EH (cell line): Measurements from ENCODE around the gene HSDL2.
"Not testable (repeated sequence)": the region's sequence is repeated elsewhere in the genome, so short reads cannot be mapped to it uniquely, and the experiment has no call there.

Source experiments
- DNase-seq: peaks from one replicate; pipeline ENCODE4 v3.0.0-alpha.2; 2015; ENCODE audit warnings: low read depth

Gene HSDL2

GRCh38 chr9:112396872-112397271 is 17.0 kb downstream of the HSDL2 start:
- DNase-seq, result no peak

- no peak for DNase-seq
Measured at GRCh38 chr9:112401175-112401815, 21.4 kb downstream of the HSDL2 start.

GRCh38 chr9:112403614-112404201 is 23.8 kb downstream of the HSDL2 start:
- no peak for DNase-seq

GRCh38 chr9:112404508-112404932 is 24.6 kb downstream of the HSDL2 start:
- peak; percentile 48 for DNase-seq

- no peak for DNase-seq
Measured at GRCh38 chr9:112408275-112408674, 28.4 kb downstream of the HSDL2 start.

GRCh38 chr9:112408819-112409218 is 28.9 kb downstream of the HSDL2 start:
- DNase-seq, result no peak

GRCh38 chr9:112409758-112410157 is 29.9 kb downstream of the HSDL2 start:
- no peak for DNase-seq

GRCh38 chr9:112411626-112412027 is 31.7 kb downstream of the HSDL2 start:
- DNase-seq, result peak; percentile 35

- not testable (repeated sequence) for DNase-seq
Measured at GRCh38 chr9:112413728-112414127, 33.8 kb downstream of the HSDL2 start.

GRCh38 chr9:112420208-112420607 is 40.3 kb downstream of the HSDL2 start:
- no peak for DNase-seq

- peak; percentile 35 for DNase-seq
Measured at GRCh38 chr9:112421771-112422222, 41.9 kb downstream of the HSDL2 start.

GRCh38 chr9:112422417-112423148 is 42.7 kb downstream of the HSDL2 start:
- DNase-seq, result no peak

- DNase-seq, result no peak
Measured at GRCh38 chr9:112430006-112430522, 50.2 kb downstream of the HSDL2 start.

- no peak for DNase-seq
Measured at GRCh38 chr9:112433499-112434392, 53.8 kb downstream of the HSDL2 start.

GRCh38 chr9:112434487-112434886 is 54.6 kb downstream of the HSDL2 start:
- DNase-seq, result no peak

- no peak for DNase-seq
Measured at GRCh38 chr9:112437406-112437805, 57.5 kb downstream of the HSDL2 start.

GRCh38 chr9:112439171-112439570 is 59.3 kb downstream of the HSDL2 start:
- no peak for DNase-seq

GRCh38 chr9:112439825-112440224 is 59.9 kb downstream of the HSDL2 start:
- no peak for DNase-seq

GRCh38 chr9:112443200-112443599 is 63.3 kb downstream of the HSDL2 start:
- peak; percentile 46 for DNase-seq

GRCh38 chr9:112443636-112444035 is 63.7 kb downstream of the HSDL2 start:
- no peak for DNase-seq

GRCh38 chr9:112445196-112445595 is 65.3 kb downstream of the HSDL2 start:
- DNase-seq, result no peak

GRCh38 chr9:112446080-112446479 is 66.2 kb downstream of the HSDL2 start:
- DNase-seq, result no peak
